ENCODE data around the gene STOML2.

Gene STOML2

DNA sequence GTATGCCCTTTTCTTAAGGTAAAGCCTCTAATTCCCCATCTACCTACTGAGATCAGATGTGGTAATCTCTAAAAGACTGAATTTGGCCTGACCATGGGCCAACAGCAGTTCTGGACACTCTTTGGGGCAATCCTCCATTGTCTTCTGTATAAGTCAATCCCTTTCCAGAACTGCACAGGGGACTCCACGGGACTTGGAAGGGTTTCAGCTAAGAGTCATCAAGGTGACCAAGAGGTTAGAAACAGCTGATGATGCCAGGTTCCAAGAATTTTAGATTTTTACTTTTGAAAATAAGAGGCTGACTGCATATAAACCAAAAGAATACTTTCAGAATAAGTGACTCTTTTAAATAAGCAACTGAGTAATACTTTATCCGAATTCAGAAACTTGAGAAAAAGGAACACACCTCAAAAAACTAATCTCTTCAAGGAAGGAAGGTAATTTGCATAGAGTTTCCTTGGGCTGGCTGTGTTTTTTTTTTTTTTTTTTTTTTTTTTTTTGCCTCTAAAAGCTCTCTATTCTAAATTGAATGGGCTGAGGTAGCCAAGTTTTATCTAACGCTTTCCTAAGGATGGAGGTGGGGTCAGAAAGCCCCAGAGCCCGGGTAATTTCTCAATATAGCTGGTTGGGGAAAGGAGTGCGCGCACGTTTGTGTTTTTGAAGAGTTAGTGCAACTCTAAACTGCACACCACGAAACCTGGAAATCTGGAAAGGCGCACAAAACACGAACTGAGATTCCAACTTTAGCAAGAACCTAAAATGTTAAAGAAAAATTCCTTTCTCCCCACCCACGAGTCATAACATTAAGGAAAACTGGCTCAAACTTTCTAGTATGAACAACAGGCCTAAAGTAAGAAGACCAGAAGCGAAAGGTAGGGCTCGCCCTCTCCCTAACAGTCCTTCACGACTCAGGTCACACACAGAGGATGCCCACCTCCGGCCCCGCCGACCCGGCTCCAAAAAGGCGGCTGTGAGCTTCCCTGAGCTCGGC, 31.8 kb downstream of the STOML2 start:
- Mint-ChIP-seq H3K4me1 (peaks cover 57% of the 10 kb centered on the region), H3K4me3 (peak overlapping the region; percentile 82), H3K9me3 (no peaks in the 10 kb centered on the region), H3K27ac (peak overlapping the region; percentile 85), H3K36me3 (peaks cover 54% of the 10 kb centered on the region), H3K27me3 (no peaks in the 10 kb centered on the region)
- no peak for ATAC-seq

DNA sequence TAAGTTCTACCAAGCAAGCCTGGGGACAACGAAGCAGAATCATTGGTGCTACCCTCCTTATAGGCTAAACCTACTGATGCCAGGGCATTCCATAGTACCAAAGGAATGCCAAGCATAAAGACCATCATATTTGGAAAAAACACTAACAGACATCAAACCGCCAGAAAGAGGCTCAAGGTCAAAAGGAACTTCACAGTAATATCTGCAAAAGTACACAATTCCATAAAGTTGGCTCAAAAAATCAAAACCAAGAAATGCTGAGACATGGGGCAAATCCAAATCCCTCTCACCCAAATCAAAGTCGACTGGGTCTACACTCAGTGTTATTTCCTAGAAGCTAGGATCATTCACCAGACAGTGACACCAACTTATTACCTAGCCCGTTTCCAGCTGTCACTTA, 33.9 kb downstream of the STOML2 start:
- peaks cover 46% of the 10 kb centered on the region for H3K36me3 Mint-ChIP-seq
- no peaks in the 10 kb centered on the region for H3K9me3 Mint-ChIP-seq
- no peaks in the 10 kb centered on the region for H3K27me3 Mint-ChIP-seq
- no peak overlapping the region for H3K27ac Mint-ChIP-seq
- ATAC-seq = no peak
- peaks cover 57% of the 10 kb centered on the region for H3K4me1 Mint-ChIP-seq
- H3K4me3 Mint-ChIP-seq = no peak overlapping the region

DNA sequence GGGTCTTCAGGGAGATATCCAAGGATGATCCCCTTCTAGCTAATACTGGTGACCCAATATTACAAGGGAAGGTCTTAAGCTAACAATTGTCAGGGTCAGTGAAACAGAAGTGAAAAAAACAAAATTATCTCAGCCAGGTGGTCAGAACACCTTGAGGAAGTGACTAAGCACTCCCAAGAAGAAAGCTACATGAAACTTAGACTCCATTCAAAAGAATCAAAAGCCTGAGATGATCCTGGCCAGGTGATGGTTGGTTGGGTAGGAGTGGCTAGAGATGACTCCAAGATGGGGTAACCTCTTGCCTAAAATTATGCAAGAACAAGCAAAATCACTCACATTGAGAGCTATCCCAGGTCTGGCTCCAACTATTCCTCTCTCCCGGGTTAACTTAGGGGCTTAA, 35.9 kb downstream of the STOML2 start:
- peaks cover 60% of the 10 kb centered on the region for H3K36me3 Mint-ChIP-seq
- H3K4me3 Mint-ChIP-seq = no peak overlapping the region
- no peak overlapping the region for H3K27ac Mint-ChIP-seq
- no peaks in the 10 kb centered on the region for H3K27me3 Mint-ChIP-seq
- no peak for ATAC-seq
- no peaks in the 10 kb centered on the region for H3K9me3 Mint-ChIP-seq
- peaks cover 46% of the 10 kb centered on the region for H3K4me1 Mint-ChIP-seq

DNA sequence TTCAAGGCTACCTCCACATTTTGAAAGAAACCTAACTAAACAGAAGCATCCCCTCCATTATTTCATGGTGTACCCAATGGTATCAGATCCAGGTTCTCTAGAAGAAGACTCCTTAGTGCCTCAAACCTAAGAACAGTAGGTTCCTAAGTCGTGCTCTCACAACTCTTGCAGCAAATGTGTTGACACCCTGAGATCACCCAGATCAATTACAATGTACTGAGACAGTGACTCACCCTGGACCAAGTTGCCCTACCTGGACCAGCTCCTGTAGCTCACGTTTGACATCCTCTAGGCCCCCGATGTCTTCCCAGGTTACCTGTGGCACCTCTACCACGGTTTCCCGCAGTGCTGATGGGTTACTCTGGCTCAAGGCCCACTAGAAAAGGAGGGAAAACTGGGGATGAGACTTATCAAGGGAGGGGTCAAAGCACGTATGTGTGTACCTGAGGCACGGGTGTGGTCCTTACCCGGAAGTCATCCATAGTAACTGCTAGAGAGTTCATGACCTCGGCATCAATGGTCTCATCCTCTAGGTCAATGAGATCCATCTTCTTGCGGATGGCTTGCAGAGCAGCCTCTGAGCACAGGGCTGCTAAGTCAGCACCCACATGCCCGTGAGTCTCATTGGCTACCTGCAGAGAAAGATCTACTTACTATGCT, 42.3 kb downstream of the STOML2 start:
- Mint-ChIP-seq H3K27ac (no peak overlapping the region), H3K27me3 (no peaks in the 10 kb centered on the region), H3K36me3 (peaks cover 86% of the 10 kb centered on the region), H3K4me3 (no peak overlapping the region), H3K9me3 (no peaks in the 10 kb centered on the region), H3K4me1 (no peaks in the 10 kb centered on the region)
- no peak for ATAC-seq

DNA sequence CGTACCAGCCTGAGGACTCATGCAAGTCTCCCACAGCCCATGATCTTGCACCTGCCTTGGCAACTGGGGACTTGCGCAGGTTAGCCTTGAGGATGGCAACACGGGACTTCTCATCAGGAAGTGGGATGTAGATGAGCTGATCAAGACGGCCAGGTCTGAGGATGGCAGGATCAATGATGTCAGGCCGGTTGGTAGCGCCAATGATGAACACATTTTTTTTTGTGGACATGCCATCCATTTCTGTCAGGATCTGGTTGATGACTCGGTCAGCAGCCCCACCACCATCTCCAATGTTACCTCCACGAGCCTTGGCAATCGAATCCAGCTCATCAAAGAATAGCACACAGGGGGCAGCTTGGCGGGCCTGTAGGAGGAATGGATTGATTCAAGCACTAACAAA, 43.5 kb downstream of the STOML2 start:
- H3K27ac Mint-ChIP-seq = no peak overlapping the region
- H3K9me3 Mint-ChIP-seq = no peaks in the 10 kb centered on the region
- H3K27me3 Mint-ChIP-seq = no peaks in the 10 kb centered on the region
- ATAC-seq = no peak
- no peak overlapping the region for H3K4me3 Mint-ChIP-seq
- peaks cover 90% of the 10 kb centered on the region for H3K36me3 Mint-ChIP-seq
- no peaks in the 10 kb centered on the region for H3K4me1 Mint-ChIP-seq

DNA sequence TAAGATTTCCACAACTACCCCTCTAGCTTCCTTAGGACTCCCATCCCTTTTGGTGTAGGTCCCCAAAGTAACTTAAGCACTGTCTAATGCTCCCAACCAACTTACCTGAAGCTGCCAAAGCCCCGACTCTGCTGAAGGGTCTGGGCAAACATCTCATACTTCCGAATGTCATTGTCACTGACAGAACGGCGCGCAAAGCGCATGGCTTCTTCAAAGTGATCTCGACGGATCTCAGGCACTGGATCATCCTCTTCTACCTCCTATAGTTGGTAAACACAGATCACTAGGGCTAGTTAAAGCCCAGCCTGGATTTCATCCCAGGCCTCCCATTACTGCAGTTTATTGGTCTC, 45.7 kb downstream of the STOML2 start:
- H3K36me3 Mint-ChIP-seq = peaks cover 97% of the 10 kb centered on the region

DNA sequence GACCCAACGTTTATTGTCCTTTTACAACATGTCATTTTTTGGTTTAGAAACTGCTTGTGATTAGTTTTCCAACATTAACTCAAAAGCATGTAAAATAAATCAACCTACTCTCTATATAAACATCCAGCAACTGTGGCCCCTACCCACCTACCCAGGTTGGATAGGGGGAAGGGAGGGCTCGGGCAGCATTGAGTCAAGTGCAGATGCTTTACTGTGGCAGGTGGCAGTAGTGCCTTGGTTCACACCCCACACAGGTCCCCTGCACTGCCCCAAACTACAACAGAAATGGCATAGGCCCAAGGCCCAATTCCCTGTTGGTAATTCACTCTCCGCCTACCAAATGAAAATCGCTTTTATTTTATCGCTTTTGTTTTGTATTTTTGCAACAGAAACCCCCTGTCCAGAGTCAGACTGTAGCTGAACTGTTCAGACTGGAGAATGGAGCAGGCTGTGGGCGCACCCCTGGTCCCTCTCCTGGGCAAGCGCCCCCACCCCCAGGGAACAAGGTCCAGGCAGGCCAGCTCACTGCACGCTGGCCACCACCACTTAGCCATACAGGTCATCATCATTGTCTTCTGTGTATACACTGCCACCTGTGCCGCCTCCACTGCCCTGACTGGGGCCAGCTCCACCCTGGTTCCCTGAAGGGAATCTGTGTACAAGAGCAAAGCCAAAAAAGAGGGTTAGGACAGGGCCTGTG, 46.2 kb downstream of the STOML2 start:
- H3K27ac Mint-ChIP-seq = no peak overlapping the region
- H3K9me3 Mint-ChIP-seq = no peaks in the 10 kb centered on the region
- H3K36me3 Mint-ChIP-seq = peaks cover 97% of the 10 kb centered on the region
- no peak overlapping the region for H3K4me3 Mint-ChIP-seq
- H3K4me1 Mint-ChIP-seq = peaks cover 12% of the 10 kb centered on the region
- no peak for ATAC-seq
- H3K27me3 Mint-ChIP-seq = no peaks in the 10 kb centered on the region

More for the DNA sequence above, 45.7 kb downstream of the STOML2 start:
- ATAC-seq = no peak
- Mint-ChIP-seq H3K27ac (no peak overlapping the region), H3K4me1 (peaks cover 12% of the 10 kb centered on the region), H3K9me3 (no peaks in the 10 kb centered on the region), H3K27me3 (no peaks in the 10 kb centered on the region), H3K4me3 (no peak overlapping the region)

DNA sequence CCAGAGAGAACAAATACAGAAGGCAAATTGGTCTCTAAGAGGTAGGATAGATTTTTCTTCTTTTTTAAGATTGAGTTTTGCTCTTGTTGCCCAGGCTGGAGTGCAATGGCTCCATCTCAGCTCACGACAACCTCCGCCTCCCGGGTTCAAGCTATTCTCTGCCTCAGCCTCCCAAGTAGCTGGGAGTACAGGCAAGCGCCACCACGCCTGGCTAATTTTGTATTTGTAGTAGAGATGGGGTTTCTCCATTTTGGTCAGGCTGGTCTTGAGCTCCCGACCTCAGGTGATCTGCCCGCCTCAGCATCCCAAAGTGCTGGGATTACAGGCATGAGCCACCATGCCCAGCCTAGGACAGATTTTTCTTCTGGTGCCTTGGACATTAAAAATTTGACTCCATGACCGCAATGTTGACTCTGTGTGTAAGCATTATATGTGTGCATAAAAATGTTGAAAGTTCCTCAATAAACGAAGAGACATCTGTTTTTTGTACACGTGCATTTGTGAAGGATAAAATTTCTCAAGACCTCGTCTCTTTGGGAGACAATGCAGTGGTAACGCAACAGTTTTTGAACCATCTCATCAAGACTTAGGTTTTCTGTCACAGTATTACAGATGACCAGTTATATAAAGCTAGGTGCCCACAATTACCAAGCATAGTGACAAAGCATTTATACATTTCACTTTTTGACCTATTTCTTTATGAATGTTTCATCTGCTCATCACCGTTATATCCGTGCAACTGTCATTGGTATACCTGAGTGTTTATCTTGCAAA, 47.9 kb downstream of the STOML2 start:
- Mint-ChIP-seq H3K27ac (no peak overlapping the region), H3K27me3 (no peaks in the 10 kb centered on the region), H3K4me3 (no peak overlapping the region), H3K9me3 (no peaks in the 10 kb centered on the region), H3K4me1 (peaks cover 19% of the 10 kb centered on the region), H3K36me3 (peaks cover 93% of the 10 kb centered on the region)
- ATAC-seq = no peak

DNA sequence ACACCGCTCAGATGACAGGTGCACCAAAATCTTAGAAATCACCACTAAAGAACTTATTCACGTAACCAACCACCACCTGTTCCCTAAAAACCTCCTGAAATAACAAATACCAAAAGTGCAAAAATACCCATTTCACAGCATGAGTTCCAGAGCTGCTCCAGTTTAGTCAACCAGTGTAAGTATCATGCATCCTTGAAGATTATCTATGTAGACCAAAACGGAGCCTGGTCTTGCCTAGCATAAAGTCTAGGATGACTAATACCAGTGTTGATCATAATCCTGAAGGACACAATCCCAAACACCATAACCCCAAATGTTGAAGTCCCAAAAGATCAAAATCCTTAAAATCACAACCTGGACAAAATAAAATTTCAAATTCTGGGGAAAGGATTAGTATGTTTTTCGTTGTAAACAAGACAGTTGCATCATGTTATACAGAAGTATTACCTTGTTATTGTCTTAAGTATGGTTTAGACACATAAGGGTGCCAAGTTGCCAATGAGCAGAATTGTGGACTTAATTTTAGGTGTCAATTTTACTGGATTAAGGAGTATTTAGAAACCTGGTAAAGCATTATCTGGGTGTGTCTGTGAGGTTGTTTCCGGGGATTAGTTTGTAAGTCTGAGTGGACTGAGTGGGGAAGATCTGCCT, 48.6 kb downstream of the STOML2 start:
- Mint-ChIP-seq H3K9me3 (no peaks in the 10 kb centered on the region), H3K27ac (no peak overlapping the region), H3K36me3 (peaks cover 92% of the 10 kb centered on the region), H3K4me3 (no peak overlapping the region), H3K4me1 (peaks cover 19% of the 10 kb centered on the region), H3K27me3 (no peaks in the 10 kb centered on the region)
- ATAC-seq = no peak

DNA sequence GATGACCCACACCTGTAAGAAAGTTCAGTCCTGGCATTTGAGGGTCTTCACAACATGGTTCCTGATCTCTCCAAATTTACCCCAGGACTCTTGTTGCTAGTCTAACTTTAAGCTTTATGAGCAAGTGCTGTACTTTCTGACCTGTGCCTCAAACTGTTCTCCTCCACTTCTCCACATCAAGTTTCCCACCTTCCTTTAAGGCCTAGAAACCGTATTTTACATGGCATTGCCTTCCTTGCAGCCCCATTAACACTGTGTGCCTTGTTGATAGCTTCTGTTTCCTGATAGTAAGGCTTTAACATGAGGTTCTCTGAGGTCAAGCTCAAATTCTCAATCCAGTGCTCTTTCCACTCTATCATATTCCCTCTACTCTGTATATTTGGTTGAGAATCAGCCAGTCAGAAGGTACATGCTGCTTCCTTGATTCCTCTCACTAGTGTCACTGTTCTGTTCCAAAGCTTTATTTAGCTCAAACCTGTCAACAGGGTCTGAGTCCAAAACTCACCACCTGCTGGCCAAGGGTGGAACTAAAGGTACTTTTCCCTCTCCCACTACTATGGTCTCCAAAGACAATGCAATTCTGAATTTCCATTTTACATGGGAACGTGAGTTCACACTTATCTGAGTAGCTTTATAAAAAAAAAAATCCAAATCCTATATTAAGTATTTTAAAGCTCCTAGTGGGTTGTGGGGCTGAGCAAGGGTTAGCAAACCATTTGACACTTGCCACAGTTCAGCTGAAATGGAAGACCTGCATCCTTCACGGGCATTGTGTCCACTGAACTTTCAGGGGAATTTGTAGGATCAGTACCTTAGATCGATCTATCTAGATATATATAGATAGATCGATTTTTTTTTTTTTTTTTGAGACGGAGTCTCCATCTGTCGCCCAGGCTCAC, 51.6 kb downstream of the STOML2 start:
- no peaks in the 10 kb centered on the region for H3K27me3 Mint-ChIP-seq
- no peak overlapping the region for H3K4me3 Mint-ChIP-seq
- ATAC-seq = peak; percentile 64
- H3K9me3 Mint-ChIP-seq = no peaks in the 10 kb centered on the region
- H3K36me3 Mint-ChIP-seq = peaks cover 77% of the 10 kb centered on the region
- H3K27ac Mint-ChIP-seq = no peak overlapping the region
- peaks cover 19% of the 10 kb centered on the region for H3K4me1 Mint-ChIP-seq

All from stimulated activated memory B cell treated with anti-CD40 and anti-IgM and Interleukin-4, amounts not matched to agents 10 μg/mL and 1 μg/mL and 100 μg/mL, for 72 hours (primary cell).